ENCODE results near the gene FAIM2. TPM values are rescaled to one million over a fixed set of nuclear protein-coding genes. Genes with fewer than 3 reads are reported as not detected.

Gene FAIM2
- total RNA-seq, 1 experiment from 2014 or later: 0.09 TPM

- Histone ChIP-seq H3K36me3 (ENCODE audit: control insufficient read depth, insufficient read depth, low read length) (no peaks in the 10 kb centered on the region), H3K4me3 (ENCODE audit: low read depth, low read length) (no peak overlapping the region), H3K27me3 (replicated peaks; ENCODE audit: control insufficient read depth, insufficient read depth, low read length) (no peaks in the 10 kb centered on the region), H3K9me3 (no peaks in the 10 kb centered on the region), H3K4me1 (no peaks in the 10 kb centered on the region)
- Mint-ChIP-seq H3K4me3 (ENCODE audit: unreplicated experiment) (no peak overlapping the region), H3K27me3 (ENCODE audit: insufficient read depth, unreplicated experiment) (no peaks in the 10 kb centered on the region), H3K4me1 (ENCODE audit: low read depth, unreplicated experiment) (peaks cover 4% of the 10 kb centered on the region), H3K36me3 (ENCODE audit: insufficient read depth, unreplicated experiment) (no peaks in the 10 kb centered on the region), H3K9me3 (ENCODE audit: unreplicated experiment) (no peaks in the 10 kb centered on the region), H3K27ac (ENCODE audit: unreplicated experiment) (no peak overlapping the region)
- no TSS peak for BruUV-seq (replicated peaks)
- POLR2A ChIA-PET: no interaction called here
- TF ChIP-seq CTCF (IDR thresholded peaks at IDR 0.05; ENCODE audit: insufficient read depth in 1 of 2, low read depth in 1 of 2, low read length in 1 of 2, severe bottlenecking in 1 of 2, unreplicated experiment in 1 of 2): no peak
- DNase-seq: peak in 1 of 2 experiments; percentile 27
- intact Hi-C loops (cut with micrococcal nuclease; ENCODE audit: unreplicated experiment): no loop called here
- CTCF ChIA-PET: no interaction called here
Observed at GRCh38 chr12:49910331-49911212, 6.9 kb upstream of the FAIM2 start.

GRCh38 chr12:49909826-49910225 lies 6.1 kb upstream of the FAIM2 start:
- intact Hi-C loops (cut with micrococcal nuclease; ENCODE audit: unreplicated experiment): no loop called here
- Histone ChIP-seq H3K4me1 (no peaks in the 10 kb centered on the region), H3K4me3 (ENCODE audit: low read depth, low read length) (no peak overlapping the region), H3K27me3 (replicated peaks; ENCODE audit: control insufficient read depth, insufficient read depth, low read length) (no peaks in the 10 kb centered on the region), H3K36me3 (ENCODE audit: control insufficient read depth, insufficient read depth, low read length) (no peaks in the 10 kb centered on the region), H3K9me3 (no peaks in the 10 kb centered on the region)
- ChIA-PET POLR2A (no interaction called here), CTCF (no interaction called here)
- Mint-ChIP-seq H3K27me3 (ENCODE audit: insufficient read depth, unreplicated experiment) (no peaks in the 10 kb centered on the region), H3K4me3 (ENCODE audit: unreplicated experiment) (no peak overlapping the region), H3K36me3 (ENCODE audit: insufficient read depth, unreplicated experiment) (no peaks in the 10 kb centered on the region), H3K9me3 (ENCODE audit: unreplicated experiment) (no peaks in the 10 kb centered on the region), H3K27ac (ENCODE audit: unreplicated experiment) (no peak overlapping the region), H3K4me1 (ENCODE audit: low read depth, unreplicated experiment) (peaks cover 7% of the 10 kb centered on the region)
- DNase-seq: peak in 1 of 2 experiments; percentile 27
- no peak for TF ChIP-seq CTCF (IDR thresholded peaks at IDR 0.05; ENCODE audit: insufficient read depth in 1 of 2, low read depth in 1 of 2, low read length in 1 of 2, severe bottlenecking in 1 of 2, unreplicated experiment in 1 of 2)
- BruUV-seq (replicated peaks): no TSS peak

GRCh38 chr12:49909356-49909755 lies 5.7 kb upstream of the FAIM2 start:
- Mint-ChIP-seq H3K4me3 (ENCODE audit: unreplicated experiment) (no peak overlapping the region), H3K27me3 (ENCODE audit: insufficient read depth, unreplicated experiment) (no peaks in the 10 kb centered on the region), H3K27ac (ENCODE audit: unreplicated experiment) (no peak overlapping the region), H3K36me3 (ENCODE audit: insufficient read depth, unreplicated experiment) (no peaks in the 10 kb centered on the region), H3K9me3 (ENCODE audit: unreplicated experiment) (no peaks in the 10 kb centered on the region), H3K4me1 (ENCODE audit: low read depth, unreplicated experiment) (peaks cover 7% of the 10 kb centered on the region)
- ChIA-PET CTCF (no interaction called here), POLR2A (no interaction called here)
- DNase-seq: peak in 1 of 2 experiments; percentile 25
- no peak for TF ChIP-seq CTCF (IDR thresholded peaks at IDR 0.05; ENCODE audit: insufficient read depth in 1 of 2, low read depth in 1 of 2, low read length in 1 of 2, severe bottlenecking in 1 of 2, unreplicated experiment in 1 of 2)
- intact Hi-C loops (cut with micrococcal nuclease; ENCODE audit: unreplicated experiment): no loop called here
- no peak overlapping the region for H3K4me3 ChIP-seq (ENCODE audit: low read depth, low read length)
- no peaks in the 10 kb centered on the region for H3K9me3 ChIP-seq
- H3K4me1 ChIP-seq: no peaks in the 10 kb centered on the region
- H3K36me3 ChIP-seq (ENCODE audit: control insufficient read depth, insufficient read depth, low read length): no peaks in the 10 kb centered on the region
- no peaks in the 10 kb centered on the region for H3K27me3 ChIP-seq (replicated peaks; ENCODE audit: control insufficient read depth, insufficient read depth, low read length)
- no TSS peak for BruUV-seq (replicated peaks)

Measured in Caco-2 (cell line).